GM21423 (cell line): ENCODE results near the gene CCM2.

ENCODE experiments used
- ATAC-seq: cut with Tn5 transposase; IDR thresholded peaks from one replicate; pipeline ENCODE4 v1.9.1; 2021; ENCODE audit warnings: mild to moderate bottlenecking, moderate library complexity; ENCODE audit not compliant: unreplicated experiment

Gene CCM2

DNA sequence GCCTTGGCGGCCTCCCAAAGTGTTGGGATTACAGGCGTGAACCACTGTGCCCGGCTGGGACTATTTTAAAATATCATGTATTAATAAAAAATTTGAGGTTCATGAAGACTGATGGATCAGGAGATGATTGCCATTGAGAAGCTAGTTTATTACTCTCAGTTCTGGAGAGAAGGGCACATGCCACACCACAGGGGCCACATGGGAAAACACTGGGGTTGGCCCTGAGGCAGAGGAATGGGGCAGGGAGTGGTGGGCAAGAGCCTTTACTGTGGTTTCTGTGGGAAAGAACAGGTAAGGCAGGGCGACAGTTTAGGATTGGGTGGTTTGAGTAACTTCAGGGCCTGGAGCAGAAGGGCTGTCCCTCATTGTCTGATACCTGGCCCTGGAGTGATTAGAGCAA, 118.3 kb downstream of the CCM2 start:
- ATAC-seq: no peak

DNA sequence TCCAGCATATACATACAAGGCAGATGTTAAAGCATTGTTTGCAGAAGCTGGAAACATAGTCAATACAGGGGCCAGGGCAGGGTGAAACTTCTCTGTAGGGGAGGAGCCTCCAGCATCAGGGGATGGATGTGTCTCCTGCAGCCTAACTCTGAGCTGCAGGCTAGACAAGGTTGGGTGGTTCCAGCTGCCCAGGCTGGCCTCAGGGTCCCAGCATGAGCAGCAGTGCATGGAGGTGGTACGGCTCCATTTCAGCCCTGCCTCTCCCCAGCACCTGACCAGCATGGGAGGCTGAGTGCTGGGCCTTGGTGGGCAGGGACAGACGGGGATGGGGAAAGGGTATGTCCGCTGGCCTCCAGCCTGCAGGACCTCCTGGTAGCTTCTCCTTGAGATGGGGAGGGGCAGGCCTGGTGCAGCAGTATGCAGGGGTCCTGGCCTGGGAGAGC, 118.9 kb downstream of the CCM2 start:
- no peak for ATAC-seq

DNA sequence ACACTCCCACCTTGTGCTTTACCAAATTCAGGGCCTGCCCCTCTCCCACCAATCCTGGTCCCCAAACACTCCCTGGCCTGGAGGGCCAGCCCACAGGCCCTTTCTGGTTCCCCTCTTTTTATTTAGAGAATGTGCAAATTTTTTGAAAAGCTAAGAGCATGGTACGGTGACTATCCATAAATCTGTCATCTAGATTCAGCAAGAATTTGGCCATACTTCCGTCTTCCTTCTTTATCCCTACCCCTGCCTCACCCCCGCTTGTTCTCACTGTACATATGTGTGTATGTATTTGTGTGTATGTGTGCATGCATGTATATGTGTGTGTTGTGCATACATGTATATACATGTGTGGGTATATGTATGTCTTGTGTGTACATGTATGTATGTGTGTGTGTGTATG, 119.5 kb downstream of the CCM2 start:
- no peak for ATAC-seq

DNA sequence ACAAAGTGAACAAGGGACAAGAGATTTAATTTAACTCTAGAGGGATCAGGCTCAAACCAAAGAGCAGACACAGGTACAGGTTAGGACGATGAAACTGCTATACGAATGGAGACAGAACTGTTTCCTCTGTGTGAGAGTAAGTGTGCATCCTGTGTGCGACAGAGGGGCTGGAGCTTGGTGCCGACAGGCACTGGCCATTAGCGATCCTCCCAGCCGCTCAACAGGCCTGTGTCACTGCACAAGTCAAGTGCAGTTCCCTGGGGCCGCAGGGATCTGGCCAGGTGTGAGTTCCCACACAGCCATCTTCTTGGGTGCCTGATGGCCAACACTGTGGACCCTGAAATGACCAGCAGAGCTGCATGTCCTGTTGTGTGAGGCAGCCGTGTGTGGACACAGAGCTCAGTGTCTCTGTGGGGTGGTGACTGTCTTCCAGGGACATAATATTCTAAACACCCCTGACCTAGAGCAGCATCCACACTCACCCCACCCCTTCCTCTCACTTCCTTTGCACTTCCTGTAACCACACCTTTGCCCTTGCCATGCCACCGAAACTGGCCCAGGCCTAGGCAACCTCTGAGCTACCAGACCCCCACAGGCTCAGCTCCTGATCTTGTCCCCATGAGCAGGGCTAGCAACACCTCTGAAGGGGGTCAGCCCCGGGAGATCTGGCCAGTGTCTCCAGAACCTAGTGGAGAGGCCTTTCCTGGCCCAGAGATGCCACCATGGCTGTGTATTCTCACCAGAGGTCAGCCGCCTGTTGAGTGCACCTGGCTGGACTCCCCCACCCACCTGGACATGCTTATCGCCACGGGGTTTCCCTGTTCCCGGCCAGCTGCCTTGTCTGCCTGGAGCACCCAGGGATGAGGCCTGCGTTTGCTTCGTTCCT, 123.2 kb downstream of the CCM2 start:
- no peak for ATAC-seq

DNA sequence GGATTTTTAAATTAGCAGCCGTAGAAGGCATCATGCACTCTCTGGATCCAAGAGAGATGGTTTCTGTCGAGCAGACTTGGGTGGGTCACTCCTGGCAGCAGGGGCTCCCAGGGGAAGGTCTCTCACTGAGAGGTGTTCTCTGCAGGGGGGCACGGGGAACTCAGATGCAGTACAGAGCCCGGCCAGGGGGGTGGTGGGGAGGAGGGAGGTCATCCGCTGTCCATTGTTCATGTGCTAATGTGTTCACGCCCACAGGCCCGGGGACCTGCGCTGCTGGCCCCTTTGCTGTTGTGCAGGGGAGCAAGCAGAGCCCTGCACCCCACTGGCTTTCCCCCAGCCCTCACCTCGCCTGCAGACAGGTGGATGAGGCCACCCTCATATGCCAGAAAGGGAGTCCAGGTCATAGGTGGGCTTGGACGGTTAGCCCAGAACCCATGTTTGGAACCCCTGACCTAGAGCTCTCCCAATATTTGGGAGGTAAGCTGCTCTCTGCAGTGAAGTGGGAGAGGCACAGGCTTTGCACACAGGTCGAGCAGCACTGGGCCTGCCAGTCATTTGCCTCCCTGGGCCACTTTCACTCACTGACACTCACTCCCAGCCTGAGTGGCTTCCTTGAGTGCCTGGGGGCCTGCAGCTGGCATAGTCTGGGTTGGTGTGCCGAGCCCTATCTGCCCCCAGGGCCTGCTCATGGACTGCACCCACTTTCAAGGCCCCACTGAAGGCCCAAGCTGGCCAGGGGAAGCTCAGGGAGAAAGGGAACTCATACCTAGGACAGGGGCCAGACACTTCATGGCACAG, 124.1 kb downstream of the CCM2 start:
- no peak for ATAC-seq

DNA sequence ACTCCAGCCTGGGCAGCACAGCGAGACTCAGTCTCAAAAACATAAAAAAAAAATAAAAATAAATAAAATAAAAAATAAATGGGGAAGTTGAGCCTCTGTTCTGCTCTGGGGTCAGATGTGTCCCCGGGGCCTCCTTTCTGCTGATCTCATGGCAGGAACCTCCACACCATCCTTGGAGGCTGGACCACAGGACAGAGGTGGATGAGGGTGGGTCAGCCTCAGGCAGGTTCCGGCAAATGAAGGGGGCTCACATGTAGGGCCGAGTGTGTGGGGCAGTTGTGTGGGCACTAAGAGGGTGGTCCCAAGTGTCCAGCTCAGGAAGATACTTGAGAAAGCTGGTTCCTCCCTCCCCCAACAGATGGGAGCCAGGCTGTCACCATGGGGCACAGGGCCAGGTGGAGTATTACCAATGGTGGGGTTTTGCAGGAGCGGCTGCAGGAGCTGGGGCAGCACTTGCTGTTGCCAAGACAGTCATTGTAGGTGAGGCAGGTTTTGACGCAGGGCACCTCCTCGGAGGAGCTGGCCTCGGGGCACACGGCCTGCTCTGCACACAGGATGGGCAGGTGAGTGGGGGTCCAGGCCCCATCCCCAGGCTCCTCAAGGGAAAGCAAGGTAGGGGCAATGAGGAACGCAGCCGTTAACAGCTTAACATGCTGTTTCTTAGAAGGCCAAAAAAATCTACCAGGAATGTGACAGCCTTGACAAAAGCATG, 125.3 kb downstream of the CCM2 start:
- no peak for ATAC-seq
